Renal cortex interstitium (tissue), 11 donors: ENCODE data around the gene ELFN2. TPM values are rescaled to one million over a fixed set of nuclear protein-coding genes. Genes with fewer than 3 reads are reported as not detected.

Experiments
- DNase-seq, 11 donors: peaks; one replicate each; pipeline ENCODE4 v3.0.0-alpha.2; 2013; ENCODE audit warnings: low read depth in 9 of 11, low spot score in 4 of 11; ENCODE audit errors: extremely low read depth in 1 of 11
- polyA plus RNA-seq, 3 donors: library from polyadenylated mRNA; unstranded; fragments of 120-200 nt; gene quantifications; one replicate each; pipeline ENCODE4 v1.2.1, GENCODE V29; 2013; ENCODE audit not compliant: insufficient read length in 3 of 3

ELFN2 gene
- polyA plus RNA-seq, 3 donors = 1.2 to 2.2 (median 2.0) TPM

DNA sequence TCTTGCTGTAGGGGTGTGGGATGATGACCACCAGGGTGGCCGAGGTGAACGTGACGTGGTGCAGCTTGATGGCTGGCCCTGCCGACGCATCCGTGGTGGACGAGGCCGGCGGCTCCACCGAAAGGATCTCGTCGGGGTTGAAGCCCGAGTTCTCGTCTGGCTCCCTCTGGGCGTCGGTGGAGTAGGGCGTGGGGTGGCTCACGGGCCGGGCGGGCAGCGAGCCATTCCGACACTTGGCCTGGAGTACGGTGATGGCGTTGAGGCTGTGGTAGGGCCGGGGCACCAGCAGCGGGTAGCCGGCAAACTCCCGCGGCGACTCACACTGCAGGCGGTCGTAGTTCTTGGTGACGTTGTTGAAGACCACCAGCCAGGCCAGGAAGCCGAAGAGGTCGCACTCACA lies 52.7 kb downstream of the ELFN2 start:
- no peak for DNase-seq

DNA sequence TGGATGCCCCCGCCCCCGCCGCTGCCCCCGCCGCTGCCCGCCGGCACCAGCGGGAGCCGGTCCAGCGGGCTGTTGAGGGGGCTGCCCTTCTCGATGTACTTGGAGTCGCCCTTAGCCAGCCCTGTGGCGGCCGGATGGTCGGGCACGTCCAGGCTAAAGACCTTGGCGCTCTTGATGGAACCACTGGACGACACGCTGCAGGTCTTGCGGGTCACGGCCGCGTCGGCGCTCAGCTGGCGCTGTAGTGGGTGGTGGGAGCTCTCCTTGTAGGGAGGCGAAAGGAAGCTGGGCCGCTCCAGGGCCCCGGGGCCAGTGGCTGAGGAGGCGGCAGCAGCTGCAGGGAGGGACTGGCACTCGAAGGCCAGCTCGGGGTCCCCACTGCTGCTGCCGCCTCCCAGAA lies 53.8 kb downstream of the ELFN2 start:
- DNase-seq = no peak

DNA sequence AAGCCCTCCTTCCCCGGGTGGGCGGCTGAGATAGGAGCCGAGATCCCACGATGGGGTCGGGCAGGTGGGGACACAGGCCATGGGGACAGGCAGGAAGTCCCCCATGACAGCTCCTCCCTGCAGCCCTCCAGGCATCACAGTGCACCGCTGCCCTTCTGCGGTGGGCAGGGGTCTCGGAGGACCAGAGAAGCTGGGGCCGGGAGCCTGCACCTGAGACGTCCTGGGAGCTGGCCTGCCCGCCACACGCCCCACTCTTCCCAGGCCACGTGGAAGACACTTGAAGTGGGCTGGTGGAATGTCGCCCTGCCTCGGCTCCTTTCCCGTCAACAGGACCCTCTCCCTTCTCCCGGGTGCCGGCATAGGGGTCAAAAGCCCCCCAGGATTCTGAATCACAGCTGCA lies 55.4 kb downstream of the ELFN2 start:
- no peak for DNase-seq

DNA sequence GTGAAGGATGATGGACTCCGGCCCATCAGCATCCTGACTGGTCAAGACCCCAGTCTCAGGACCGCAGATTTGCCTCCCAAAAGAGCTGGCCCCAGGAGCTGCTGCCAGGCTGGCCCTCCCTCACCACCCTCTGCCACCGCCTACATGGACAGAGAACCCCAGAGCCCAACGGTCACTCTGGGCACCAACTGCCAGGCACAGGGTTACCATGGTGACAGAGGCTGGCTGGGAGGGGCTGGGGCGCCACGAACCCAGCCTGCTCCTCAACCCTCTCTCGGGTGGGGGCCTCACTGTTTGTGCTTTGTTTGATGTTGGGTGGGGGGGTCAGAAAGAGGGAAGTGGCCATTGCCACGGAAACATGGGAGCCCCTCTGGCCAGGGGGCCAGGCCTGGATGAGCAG lies 55.8 kb downstream of the ELFN2 start:
- no peak for DNase-seq

DNA sequence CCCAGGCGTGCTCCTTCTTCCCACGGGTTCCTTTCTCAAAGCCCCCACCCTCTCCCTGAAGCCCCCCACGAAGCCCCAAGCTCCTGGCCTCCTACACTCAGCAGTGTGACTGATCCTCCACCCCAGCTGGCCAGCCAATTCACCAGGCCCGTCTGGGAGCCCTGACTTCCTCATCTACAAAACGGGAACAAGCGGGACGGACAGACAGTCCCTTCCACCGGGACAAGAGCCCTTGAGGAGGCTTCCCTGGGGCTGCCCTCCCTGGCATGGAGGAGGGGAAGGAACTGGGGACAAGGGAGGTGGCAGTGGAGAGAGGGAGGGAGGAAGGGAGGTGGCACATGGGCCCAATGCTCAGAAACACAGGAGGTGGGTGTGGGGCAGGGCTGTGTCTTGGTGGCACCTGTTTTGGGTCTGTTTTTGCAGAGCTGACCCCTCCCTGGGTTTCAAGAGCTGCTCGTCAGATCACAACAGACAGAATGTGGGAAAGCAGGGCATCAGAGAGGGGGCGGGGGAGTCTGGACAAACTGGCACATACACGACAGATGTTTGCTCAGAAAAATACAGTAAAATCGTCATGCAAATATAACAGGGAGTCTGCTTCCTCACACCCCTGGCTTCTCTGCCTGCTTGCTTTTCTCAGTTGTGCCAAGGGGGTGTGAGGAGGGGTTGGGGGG lies 56.8 kb downstream of the ELFN2 start:
- DNase-seq = no peak

DNA sequence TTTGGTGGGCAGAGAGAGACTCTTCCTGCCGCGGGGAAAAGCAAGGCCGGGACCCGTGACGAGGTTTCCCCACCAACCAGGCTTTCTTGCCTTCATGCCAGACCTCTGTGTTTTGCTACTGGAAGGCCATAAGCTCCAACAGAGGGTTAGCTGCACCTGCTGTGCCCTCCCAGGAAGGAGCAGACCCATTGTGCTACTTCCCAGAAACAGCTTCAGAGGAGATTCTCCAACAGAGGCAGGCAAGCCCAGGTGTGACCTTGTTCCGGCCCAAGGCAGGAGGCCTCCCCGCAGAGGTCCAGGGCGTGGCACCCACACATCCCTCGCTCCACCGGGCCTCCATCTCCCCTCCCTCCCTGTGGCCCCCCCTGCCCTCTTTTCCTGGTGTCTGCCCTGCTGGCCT lies 57.8 kb downstream of the ELFN2 start:
- no peak for DNase-seq

DNA sequence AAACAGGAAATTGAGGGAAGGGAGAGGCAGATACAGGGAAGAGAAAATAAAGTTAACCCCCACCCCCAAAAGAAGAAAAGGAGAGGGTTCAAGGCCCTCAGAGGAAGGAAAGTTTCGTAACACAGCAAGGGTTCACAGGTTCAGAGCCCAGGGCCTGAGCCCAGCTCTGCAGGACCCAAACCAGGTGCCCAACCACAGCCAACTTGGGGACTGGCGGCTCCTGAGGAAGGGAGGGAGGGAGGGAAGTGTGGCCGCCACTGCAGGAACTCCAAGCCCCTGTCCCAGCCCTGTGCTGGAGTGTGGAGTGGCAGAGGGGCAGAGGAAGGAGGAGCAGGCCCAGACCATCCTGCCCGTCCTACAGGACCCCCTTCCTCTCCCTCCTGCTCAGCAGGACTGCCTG lies 59.2 kb downstream of the ELFN2 start:
- DNase-seq = no peak

DNA sequence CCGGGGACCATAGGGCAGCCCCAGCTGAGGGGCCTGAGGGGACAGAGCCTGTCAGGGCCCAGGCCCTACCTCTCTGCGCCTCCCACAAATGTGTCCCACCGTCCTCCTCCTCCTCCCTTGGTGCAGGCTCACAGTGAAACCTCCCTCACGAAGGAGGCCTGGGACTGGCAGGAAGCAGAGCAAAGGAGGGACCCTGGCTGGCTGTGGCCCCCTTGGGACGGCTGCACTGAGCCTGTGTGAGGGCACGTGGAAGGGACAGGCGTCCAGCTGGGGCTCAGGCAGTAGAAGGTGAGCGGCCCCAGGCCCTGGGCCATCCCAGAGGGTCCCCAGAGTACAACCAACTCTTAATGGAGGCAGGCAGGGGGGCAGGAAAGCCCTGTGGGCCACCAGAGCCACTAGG lies 60.7 kb downstream of the ELFN2 start:
- no peak for DNase-seq

DNA sequence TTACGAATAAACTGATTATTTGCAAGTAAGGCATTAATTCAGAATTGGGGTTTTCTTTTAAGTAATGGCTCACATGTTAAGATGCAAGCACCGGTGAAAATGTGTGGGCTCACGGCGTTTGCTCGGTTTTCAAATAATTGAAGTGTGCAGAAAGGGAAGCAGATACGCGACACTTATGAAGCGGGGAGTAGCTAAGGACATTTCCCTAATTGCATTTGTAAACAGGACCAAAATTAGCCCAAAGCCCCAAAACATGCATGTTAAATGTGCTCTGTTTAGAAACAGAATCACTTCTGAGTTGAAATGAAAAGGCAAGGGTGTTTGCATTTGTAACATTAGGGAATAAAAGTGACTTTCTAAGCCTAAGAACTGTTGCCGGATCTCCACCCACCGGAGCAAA lies 61.3 kb downstream of the ELFN2 start:
- no peak for DNase-seq

DNA sequence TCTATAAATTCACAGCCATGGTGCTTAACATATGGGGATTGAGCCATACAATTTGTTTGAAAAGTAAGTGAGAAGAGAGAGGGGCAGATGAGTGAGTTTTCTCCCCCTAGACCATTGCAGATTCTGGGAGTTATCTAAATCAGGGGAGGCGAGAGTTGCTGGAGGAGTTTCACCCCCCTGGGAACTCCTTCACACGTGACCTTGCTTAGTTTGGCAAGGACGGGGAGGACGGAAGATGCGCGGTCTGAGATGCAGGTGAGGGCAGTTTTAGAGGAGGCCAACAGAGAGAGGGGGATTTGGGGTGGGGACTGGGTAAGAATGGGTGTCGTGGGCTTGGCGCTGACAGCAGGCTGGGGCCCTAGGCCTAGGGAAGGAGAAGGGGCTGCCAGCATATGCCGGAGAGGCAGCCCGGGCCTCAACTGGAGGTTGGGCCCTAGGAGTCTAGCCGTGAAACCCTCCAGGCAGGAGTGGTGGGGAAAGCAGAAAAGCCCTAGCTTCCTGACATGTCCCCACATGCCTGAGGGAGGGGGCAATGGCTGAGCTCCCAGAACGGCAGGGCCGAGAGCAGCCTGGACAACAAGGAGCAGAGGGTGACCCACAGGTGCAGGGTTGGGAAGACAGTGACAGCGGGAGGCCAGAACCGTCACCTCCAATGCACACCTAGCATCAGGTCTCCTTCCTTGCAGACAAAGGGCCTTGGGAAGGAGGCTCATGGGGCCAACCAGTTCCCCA lies 63.9 kb downstream of the ELFN2 start:
- no peak for DNase-seq

DNA sequence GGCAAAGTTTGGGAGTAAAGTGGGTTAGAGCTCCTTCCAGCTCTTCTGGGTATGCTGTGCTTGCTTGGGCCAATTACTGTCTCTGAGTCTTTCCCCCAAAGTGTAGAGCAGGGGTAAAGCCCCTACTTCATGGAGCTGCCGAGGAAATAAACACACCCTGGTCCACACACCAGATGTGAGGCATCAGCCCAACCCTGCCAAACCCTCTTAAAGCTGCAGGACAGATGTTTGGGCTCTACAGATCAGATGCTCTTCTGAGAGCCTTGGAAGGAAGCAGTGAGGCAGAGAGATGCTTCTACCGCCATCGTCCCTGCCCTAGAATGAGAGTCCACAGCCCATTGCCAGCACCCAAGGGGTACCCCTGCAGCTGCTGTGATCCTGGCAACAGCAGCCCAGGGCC lies 64.7 kb downstream of the ELFN2 start:
- DNase-seq = peak in 3 of 11 donors; percentile 45 to 60 (median 46)

DNA sequence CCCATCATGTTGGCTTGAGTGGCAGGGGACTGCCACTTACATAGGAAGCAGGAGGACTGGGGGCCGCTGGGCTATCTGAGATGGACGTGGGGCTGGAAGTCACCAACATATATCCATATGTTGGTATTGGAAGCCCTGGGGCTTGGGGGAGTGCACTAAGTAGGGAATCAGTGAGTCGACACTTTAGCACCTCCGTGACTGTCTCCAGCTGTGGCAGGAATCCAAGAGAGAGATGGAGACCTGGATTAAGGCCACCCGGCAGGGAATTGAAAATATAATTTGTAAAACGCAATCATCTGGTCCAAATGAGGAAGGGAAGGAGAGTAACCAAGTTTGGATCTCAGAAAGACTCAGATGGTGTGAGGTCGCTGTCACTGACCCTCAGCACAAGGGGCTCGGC lies 68.4 kb downstream of the ELFN2 start:
- no peak for DNase-seq

DNA sequence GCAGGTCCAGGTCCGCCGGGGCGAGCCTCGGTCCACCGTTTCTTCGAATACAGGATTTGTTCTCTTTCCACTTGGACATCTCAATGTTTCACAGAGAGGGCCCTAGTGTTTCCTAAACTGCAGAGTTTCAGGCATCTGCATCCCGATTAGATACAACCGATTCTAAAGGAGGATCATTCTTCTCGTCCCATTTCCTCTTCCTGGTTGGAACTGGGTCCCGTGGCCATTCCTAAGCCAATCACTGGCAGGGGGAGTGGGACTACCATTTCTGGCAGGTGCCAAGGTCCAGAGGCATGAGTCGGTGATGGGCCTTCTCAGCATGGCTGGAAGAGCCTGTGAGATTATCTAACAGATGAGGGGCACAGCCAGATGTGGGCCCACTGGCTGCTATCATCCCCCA lies 68.9 kb downstream of the ELFN2 start:
- DNase-seq = no peak

DNA sequence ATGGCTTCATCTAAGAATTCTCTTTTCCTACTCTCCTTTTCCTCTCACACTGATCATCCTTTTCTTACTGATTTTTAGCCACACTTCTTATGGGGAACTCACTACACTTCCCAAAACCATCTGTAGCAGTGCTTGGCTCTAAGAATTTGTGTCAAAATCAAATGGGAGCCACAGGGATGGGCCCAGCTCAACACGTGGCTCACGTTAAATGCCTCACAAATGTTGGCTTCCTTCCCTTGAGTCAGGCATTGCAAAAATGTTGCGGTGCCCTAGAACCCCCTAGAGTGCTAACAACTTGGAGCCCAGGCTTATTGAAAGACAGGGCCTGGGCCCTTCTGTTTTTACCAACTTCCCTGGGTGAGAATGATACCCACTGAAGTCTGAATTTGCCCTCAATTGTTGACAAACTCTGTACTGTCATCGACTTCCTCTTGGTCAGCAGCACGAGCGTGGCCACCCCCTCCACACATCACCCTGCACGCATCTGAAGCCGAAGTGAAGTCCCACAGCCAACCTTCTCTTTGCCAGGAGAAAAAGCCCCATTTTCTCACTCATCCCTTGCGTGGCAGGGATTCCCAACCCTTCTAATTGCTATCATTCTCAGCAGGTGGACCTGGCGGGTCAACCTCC lies 69.7 kb downstream of the ELFN2 start:
- DNase-seq = no peak

DNA sequence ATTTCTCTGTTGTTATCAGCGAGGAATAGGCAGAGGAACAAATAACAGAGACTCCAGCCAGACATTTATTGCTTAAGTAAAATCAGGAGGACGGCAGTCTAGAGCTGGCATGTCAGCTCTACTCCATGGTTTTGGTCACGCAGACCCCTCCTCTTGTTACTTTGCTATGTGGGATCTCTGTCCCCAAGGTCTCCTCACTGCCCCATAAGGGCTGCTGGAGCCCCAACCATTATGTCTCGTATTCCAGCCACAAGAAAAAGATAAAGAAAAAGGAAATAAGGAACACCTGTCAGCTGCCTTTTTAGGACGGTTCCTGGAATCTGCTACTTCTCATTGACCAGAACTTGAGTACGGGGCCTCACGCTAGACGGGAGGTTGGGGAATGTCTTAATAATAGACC lies 70.4 kb downstream of the ELFN2 start:
- no peak for DNase-seq

DNA sequence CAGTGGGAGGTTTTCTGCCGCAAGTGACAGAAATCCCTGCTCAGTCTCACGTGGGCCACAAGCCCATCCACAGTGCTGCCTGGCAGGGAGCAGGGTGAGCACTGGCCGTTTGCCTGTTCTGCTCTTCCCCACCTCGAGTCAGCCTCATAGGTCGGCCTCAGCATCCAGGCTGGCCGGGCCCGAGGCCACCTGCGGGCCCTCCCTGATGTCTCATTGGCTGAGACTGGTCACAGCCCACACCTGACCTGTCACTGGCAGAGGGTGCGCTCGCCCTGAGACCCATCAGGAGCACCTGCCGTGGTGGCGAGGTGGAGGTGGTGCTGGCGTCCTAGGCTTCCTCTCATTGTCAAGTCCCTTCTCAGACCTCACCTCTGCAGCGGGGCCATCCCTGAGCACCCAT lies 72.1 kb downstream of the ELFN2 start:
- DNase-seq = no peak

DNA sequence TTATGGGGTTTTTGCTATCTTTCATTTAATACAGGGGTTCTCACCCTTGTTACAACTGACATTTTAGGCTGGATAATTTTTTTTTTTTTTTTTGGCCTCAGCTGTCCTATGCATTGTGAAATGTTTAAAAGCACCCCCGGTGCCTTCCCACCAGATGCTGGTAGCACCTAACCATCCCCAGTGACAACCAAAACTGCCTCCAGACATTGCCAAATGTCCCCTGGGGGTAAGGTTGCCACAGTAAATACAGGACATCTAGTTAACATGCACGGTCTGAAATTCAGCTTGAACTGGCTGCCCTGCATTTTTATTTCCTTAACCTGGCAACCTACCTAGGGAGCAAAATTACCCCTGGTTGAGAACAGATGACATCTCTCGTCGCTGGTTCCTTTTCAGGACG lies 72.6 kb downstream of the ELFN2 start:
- no peak for DNase-seq

DNA sequence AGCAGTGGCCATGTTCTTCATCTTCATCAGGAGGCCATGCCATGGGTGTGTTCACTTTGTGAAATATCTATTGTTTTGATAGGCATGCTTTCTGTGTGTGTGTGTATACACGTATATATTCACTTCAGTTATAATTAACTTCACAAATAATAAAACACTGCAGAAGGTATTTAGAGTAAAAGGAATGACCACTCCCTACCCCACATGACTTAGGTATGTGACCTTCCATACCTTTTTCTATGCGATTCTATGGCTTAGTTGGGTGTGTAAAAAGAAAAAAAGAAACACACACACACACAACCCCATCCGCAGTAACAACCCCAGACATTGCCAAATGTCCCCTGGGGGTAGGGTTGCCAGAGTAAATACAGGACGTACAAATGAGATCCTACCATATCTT lies 73.0 kb downstream of the ELFN2 start:
- no peak for DNase-seq

DNA sequence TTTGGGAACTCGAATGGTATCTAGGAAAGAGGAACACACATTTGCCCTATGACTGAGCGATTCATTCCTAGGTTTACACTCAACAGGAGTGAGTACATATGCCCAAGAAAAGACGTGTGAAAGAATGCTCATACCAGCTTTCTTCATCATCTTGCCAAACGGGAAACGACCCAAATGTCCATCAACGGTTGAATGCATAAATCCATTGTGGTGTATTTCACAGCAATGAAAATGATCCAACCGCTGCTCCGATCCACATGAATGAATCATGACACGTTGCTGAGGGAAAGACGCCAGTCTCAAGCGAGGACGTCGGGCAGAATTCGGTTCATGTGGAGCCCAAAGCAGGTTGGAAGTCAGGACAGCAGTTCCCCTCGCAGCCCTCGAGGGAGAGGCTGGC lies 73.4 kb downstream of the ELFN2 start:
- DNase-seq = no peak

DNA sequence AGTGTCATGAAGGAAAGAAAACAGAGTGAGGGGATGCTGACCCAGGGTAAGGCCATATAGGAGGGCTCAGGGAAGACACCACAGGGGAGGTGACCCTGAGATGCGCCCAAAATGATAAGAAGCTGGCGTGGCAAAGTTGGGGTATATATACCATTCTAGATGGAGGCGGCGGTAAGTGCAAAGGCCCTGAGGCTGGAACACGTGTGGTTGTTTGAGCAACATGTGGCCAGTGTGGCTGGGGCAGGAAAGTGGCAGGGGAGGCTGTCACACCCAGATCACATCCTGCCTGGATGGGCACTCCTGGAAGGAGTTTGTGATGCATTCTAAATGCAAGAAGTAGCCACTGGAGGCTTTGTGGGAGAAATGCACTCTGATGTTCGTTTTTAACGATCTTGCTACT lies 74.8 kb downstream of the ELFN2 start:
- no peak for DNase-seq

DNA sequence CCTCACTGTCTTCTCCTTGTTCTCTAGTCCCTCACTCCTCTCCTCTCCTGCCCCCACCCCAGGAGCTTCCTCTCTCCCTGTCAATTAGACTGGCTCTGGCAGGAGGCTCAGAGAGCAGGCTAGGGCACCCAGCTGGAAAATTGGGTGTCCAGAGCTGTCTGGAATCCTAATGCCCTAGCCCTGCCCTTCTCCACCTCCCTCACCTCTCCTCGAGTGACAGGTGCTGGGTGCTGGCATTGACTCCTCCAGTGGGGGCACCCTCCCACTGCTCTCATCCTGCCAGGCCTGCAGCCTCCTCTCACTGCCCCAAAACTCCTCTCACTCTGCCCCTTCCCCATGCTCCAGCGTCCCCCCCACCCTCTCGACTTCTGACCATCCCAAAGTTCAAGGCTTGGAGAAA lies 76.0 kb downstream of the ELFN2 start:
- DNase-seq = no peak
